22Rv1 (cell line): ENCODE measurements around the gene SND1.

Experiments
- CTCF ChIP-seq: fragments of 450-650 bp; IDR thresholded peaks from 2 replicates; pipeline ENCODE4 v1.5.1; 2017; ENCODE audit warnings: mild to moderate bottlenecking
- ZFX ChIP-seq: fragments of 450-650 bp; IDR thresholded peaks from 2 replicates; pipeline ENCODE4 v1.6.1; 2017; ENCODE audit warnings: antibody characterized with exemption, borderline replicate concordance

DNA sequence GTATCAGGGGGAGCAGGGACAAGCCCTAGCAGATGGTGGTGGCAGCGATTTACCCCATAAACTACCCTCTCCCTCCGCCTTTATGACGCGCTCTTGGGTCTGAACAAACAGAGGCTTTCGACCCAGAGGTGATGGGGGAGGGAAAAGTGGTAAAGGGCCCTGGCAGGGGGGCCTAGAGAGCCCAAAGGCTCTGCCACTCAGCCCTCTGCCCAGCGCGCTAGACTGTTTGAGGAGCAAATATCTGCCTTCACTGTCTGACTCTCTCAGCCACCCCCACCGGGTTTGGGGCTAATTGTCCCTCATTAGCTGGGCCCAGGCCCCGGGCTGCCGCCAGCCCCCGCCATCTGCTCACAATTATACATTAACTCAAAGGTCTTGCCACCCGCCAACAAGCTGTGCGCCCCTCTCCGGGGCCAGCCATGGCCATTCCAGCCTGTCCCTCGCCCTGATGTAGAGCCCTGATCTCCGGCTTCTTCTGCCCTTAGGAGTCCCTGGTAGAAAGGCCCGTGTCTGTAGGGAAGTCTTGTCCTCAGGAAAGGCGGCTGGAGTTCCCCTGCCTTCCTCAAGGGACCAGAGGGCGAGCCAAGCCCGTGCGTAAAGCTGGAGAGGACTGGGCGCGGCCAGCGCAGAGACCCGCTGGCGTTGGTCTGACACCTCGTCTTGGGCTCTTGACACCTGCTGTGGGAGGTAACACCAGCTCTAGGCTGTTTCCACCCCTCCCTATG is 32.2 kb upstream of the SND1 start:
- TF ChIP-seq CTCF (no peak), ZFX (no peak)
